HG03066 (cell line): ENCODE data around the gene MCUB.
"Not testable (repeated sequence)": the region's sequence is repeated elsewhere in the genome, so short reads cannot be mapped to it uniquely, and the experiment has no call there.

ENCODE experiments used
- ATAC-seq: cut with Tn5 transposase; IDR thresholded peaks from one replicate; pipeline ENCODE4 v1.9.1; 2021; ENCODE audit warnings: low read depth; ENCODE audit not compliant: unreplicated experiment

MCUB gene

GRCh38 chr4:109559983-109560686 is at the start of gene MCUB:
Gene MCUB (plus strand): TSS chr4:109560246. CDS start chr4:109560338, 92 bp downstream.
- ATAC-seq = peak; percentile 87

- no peak for ATAC-seq
Measured at GRCh38 chr4:109510687-109511086, 49.4 kb upstream of the MCUB start.

- ATAC-seq = no peak
Measured at GRCh38 chr4:109511414-109511813, 48.6 kb upstream of the MCUB start.

GRCh38 chr4:109513368-109513767 is 46.7 kb upstream of the MCUB start:
- ATAC-seq = not testable (repeated sequence)

GRCh38 chr4:109532182-109532581 is 27.9 kb upstream of the MCUB start:
- ATAC-seq = no peak

- ATAC-seq = no peak
Measured at GRCh38 chr4:109545401-109545800, 14.6 kb upstream of the MCUB start.

- ATAC-seq = no peak
Measured at GRCh38 chr4:109547394-109547793, 12.7 kb upstream of the MCUB start.

- ATAC-seq = no peak
Measured at GRCh38 chr4:109548655-109549054, 11.4 kb upstream of the MCUB start.

GRCh38 chr4:109552237-109552636 is 7.8 kb upstream of the MCUB start:
- no peak for ATAC-seq

- ATAC-seq = no peak
Measured at GRCh38 chr4:109553130-109553529, 6.9 kb upstream of the MCUB start.

- no peak for ATAC-seq
Measured at GRCh38 chr4:109554971-109555370, 5.1 kb upstream of the MCUB start.

- no peak for ATAC-seq
Measured at GRCh38 chr4:109557433-109557832, 2.6 kb upstream of the MCUB start.

- not testable (repeated sequence) for ATAC-seq
Measured at GRCh38 chr4:109558095-109558494, 2.0 kb upstream of the MCUB start.

GRCh38 chr4:109559625-109559982 is 442 bp upstream of the MCUB start:
- peak; percentile 11 for ATAC-seq

GRCh38 chr4:109560687-109561461 is 828 bp downstream of the MCUB start:
- ATAC-seq = peak; percentile 63

- no peak for ATAC-seq
Measured at GRCh38 chr4:109562457-109563239, 2.6 kb downstream of the MCUB start.

- ATAC-seq = no peak
Measured at GRCh38 chr4:109571494-109571893, 11.4 kb downstream of the MCUB start.

GRCh38 chr4:109572154-109572553 is 12.1 kb downstream of the MCUB start:
- no peak for ATAC-seq

GRCh38 chr4:109574443-109574850 is 14.4 kb downstream of the MCUB start:
- no peak for ATAC-seq

GRCh38 chr4:109574931-109575804 is 15.1 kb downstream of the MCUB start:
- no peak for ATAC-seq
